Caki2 (cell line): ENCODE measurements around the gene GRID1. TPM values are rescaled to one million over a fixed set of nuclear protein-coding genes. Genes with fewer than 3 reads are reported as not detected.
A peak's percentile ranks its signal among the peaks of the same experiment; 100 is the strongest.

Experiments
- DNase-seq: peaks from one replicate; pipeline ENCODE4 v3.0.0-alpha.2; 2015; ENCODE audit warnings: low read depth
- in situ Hi-C: cut with HindIII; loops from 2 replicates; pipeline ENCODE4 v1.10.0; 2016; ENCODE audit warnings: low sequenced_read_pairs, low pct_unique_long_range_greater_than_20kb, mixed read lengths
- total RNA-seq: library from RNA; depleted of rRNA; stranded (reverse); fragments of >200 nt; shearing (Covaris generic); gene quantifications from 2 replicates; pipeline ENCODE4 v1.2.3, GENCODE V29; 2014; ENCODE audit warnings: low replicate concordance; rRNA removed

GRID1 gene
- 2.6 and 6.6 TPM in 2 replicates for total RNA-seq

GRCh38 chr10:86366033-86366901, at the start of gene GRID1:
TSS of gene GRID1 (minus strand) at chr10:86366795.
- DNase-seq = peak; percentile 50

GRCh38 chr10:86415583-86415982, 49.0 kb upstream of the GRID1 start:
- in situ Hi-C loops = no loop called here
- no peak for DNase-seq

More at GRCh38 chr10:86366033-86366901, at the start of gene GRID1:
- in situ Hi-C loops = no loop called here

DNA sequence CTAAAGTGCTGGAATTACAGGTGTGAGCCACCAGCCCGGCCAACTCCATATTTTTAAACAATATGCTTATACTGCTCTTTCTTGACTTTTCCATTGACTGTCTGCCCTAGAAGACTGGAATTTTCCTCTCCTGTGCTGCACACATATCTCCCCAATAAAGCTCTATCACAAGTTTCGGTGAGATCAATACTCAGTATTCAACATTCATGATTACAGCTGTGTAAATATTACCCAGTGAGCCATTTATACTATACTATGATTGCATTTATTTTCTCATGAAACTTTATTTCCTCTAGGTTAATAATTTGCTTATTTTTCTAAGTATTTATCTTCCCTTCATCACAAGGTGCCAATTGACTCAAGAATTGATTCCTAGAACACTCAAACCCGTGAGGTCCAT, 48.5 kb upstream of the GRID1 start:
- DNase-seq = no peak
- in situ Hi-C loops = no loop called here

DNA sequence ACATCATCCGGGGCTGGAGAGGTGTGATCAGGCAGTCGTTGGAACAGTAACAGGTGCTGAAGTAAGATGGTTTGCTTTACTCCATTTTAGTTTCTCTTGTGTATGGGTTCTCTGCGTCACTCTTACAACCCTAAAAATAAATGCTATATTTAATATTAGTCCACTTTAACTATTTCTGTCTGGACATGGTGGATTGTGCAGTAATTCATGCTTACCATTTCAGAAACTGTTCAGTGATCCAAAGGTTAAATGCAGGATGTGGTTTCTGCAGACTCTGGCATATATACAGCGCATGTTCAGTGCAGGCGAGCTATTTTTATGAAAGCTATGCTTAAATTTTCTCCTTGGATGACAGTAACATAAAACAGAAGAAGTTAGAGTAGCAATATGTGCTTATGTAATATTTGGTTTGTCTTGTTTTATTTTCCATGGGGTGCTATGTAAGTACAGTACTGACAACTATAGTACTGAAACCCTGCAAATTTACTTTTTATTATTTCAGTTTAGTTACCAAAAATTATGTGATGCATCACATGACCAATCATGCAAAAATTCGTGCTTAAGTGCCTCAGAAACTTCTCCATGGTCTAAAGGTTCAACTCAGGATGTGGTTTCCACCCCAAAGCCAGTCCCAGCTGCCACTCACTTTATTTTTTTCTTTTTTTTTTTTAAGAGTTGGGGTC, 46.6 kb upstream of the GRID1 start:
- peak; percentile 9 for DNase-seq
- in situ Hi-C loops = no loop called here

DNA sequence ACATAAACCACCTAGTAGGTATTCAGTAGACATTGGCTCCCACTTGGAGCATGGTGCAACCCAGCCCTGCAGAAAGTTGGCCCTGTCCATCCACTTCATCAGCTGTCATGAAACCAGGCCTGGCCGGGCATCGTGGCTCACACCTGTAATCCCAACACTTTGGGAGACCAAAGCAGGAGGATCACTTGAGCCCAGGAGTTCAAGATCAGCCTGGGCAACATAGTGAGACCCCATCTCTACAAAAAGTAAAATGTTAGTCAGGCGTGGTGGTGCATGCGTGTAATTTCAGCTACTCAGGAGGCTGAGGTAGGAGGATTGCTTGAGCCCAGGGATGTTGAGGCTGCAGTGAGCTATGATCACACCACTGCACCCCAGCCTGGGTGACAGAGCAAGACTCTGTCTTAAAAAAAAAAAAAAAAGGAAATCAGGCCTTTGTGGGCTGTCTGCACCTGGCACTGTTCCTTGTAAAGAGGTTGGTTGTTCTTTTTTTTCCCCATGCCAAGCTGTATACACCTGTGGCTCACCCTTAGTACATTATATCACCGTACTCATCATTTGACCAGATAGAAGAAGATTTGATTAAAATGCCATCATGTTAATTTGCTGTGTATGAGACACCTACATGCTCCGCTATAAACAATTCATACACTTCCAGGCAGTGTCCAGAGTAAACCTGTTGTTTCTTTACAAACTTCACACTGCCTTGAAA, 45.4 kb upstream of the GRID1 start:
- in situ Hi-C loops = no loop called here

DNA sequence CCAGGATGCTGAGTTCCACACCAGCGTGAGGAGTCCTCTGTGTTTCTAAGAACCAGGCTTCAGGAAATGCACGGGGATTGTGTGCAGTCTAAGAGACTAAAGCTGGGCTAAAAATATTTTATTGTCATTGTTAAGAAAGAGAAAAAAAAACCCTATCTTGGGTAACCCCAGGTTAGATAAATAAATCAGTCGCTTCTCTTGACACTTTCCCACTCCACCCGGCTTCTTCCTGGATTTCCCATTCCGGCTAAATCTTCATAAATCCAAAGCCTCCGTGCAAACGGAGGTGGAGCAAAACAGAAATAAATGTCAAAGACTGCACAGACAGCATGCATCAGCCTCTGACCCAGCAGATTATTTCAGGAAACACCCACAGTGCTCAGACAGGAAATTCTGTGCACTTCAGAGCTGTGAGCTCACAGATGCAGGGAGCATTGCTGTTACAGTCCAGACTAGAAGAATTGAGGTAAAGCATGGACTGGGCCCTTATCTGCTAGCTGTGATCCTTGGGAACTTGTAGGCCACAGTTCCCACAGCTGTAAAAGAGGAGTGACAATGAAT, 44.8 kb upstream of the GRID1 start:
- peak; percentile 79 for DNase-seq
- in situ Hi-C loops = no loop called here

More for the DNA sequence above, 45.4 kb upstream of the GRID1 start:
- no peak for DNase-seq

GRCh38 chr10:86410542-86411124, 44.0 kb upstream of the GRID1 start:
- peak; percentile 69 for DNase-seq
- in situ Hi-C loops = no loop called here

DNA sequence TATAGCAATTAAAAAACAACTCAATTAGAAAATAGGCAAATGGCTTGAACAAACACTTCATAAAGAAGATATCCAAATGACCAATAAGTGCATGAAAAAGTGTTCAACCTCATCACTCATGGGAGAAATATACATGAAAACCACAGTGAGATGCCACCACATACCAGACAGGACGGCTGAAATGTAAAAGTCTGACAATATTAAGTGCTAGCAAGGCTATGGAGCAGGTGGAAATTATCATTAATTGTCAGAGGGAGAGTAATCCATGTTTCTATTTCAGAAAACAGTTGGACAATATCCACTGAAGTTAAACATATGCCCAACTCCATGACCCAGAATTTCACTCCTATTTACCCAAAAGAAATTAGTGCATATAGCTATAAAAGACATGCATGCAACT, 42.6 kb upstream of the GRID1 start:
- in situ Hi-C loops = no loop called here
- no peak for DNase-seq

GRCh38 chr10:86403183-86403797, 36.7 kb upstream of the GRID1 start:
- peak; percentile 89 for DNase-seq
- in situ Hi-C loops = no loop called here

GRCh38 chr10:86402283-86402941, 35.8 kb upstream of the GRID1 start:
- no peak for DNase-seq

DNA sequence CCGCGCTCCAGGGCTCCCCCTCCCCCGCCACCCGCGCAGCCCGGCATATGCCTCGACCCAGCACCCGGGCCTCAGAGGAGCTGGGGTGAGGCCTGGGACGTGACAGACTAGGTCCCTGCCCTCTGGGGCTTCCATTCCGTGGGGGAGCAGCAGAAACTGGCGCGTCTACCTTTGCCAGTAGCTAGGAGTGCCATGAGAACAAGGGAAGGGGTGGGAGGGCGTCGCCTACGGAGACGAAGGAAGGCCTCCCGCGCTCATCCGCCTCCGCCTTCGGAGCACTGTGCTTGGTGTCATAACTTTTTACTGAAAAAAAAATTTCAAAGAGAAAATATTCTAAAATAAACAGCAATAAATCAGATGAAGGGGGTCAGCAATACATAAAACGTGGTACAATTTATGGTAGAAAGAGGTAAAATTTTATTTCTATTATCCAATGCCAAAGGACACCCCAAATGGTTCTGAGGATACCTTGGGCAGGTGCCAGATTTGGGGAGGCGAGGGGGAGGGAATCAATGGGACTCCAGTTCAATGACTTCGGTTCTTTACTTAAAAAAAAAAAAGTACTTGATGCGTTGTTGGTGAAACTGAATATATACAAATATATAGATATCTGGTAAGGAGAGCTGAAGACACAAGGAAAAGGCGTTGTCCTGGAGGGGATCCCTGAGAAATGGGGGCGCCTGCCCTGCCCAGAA, 35.1 kb upstream of the GRID1 start:
- in situ Hi-C loops = no loop called here
- DNase-seq = peak; percentile 59

More at GRCh38 chr10:86402283-86402941, 35.8 kb upstream of the GRID1 start:
- in situ Hi-C loops = no loop called here

- in situ Hi-C loops = no loop called here
- peak; percentile 63 for DNase-seq
Measured at GRCh38 chr10:86400705-86401587, 34.4 kb upstream of the GRID1 start.

DNA sequence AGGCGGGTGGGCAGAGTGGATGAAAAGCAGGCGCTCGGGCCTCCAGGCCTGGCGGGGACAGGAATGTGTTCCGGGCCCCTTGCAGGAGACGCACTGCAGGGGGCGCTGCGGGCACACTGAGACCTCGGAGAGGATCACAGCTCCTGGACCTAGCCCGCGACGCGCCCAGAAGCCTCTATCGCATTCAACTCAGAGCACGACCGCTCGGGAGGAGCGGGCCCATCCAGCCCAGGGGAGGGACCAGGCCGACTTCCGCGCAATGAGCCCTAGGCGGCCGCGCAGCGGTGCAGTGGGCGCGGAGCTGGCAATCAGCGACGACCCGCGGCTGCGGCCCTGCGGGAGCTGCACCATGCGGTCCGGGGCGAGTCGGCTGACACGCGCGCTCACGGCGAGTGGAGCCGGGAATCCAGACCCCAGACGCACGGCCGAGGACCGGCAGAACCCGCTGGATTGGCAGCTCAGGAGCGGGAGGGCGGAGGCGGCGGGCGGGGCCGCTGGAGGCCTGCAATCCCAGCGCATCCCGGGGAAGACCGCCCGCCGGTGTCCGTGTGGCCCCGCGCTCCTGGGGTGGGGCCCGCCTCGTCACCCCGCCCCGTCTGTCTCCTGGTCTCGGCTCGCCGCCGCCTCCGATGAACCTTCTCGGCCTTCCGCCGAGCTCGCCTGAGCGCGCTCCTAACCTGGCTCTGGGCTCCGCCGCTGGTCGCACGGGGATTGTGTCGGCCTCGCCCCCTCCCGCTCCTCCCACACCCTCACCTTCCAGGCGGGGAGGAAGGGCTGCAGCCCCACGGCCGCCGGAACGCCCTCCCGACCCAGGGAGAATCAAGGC, 33.5 kb upstream of the GRID1 start:
- in situ Hi-C loops = no loop called here
- DNase-seq = peak; percentile 96

- in situ Hi-C loops = no loop called here
- DNase-seq = no peak
Measured at GRCh38 chr10:86399514-86399878, 32.9 kb upstream of the GRID1 start.

GRCh38 chr10:86397120-86397519, 30.5 kb upstream of the GRID1 start:
- no peak for DNase-seq
- in situ Hi-C loops = no loop called here
